HG03064 (cell line): ENCODE data around the gene FABP7.

Source experiments
- ATAC-seq: cut with Tn5 transposase; IDR thresholded peaks from one replicate; pipeline ENCODE4 v1.9.1; 2021; ENCODE audit warnings: low read depth; ENCODE audit not compliant: unreplicated experiment

FABP7 gene

DNA sequence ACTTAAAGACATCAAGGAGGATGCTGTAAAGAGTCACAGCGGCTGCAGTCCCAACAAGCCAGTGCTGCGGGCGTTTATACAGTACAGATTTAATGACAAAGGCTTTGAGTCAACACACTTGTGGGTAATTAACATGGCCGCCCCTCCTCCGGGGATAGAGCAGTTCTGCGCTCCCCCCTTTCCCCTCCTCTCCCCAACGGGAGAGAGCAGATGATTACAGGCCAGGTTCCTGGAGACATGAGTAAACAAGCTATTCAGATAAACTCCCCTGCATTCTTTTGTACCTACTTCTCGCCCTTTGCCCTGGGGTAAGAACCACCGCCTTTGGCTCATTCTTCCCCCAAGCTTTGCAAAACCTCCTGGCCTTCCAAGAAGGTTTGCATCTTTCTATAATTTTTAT, 23.6 kb upstream of the FABP7 start:
- ATAC-seq = no peak

DNA sequence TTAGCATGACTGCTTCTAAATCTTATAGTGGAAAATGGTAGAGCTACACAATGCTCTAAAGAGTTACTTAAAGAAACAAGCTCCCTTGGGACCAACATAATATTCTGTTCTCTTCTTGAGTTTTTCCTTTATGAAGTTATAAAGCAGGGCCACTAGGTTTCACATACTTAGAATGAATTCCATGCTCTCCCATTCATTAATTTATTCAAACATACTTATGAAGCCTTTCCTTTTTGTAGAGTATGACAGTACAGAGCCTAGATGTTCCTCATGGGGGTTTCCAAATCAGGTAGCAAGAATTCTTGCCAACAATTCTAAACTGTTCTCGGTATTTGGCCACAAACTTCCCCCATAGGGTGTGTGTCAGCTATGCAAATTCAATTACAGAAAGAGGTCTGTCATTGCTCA, 20.6 kb upstream of the FABP7 start:
- peak; percentile 75 for ATAC-seq

DNA sequence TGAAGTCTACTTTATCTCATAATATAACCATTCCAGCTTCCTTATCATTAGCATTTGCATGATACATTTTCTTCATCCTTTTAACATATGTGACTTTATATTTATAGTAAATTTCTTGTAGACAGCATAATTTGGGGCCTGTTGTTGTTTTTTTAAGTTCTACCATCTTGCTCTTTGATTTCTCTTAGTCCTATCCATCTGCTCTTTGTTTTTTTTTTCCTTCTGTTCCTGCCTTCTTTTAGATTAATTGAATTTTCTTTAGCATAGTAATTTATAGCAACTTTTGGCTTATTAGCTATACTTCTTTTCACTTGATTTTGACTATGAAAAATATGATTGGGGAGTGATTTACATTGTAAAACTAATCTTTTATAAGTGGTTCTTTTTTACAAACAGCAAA, 19.2 kb upstream of the FABP7 start:
- no peak for ATAC-seq

DNA sequence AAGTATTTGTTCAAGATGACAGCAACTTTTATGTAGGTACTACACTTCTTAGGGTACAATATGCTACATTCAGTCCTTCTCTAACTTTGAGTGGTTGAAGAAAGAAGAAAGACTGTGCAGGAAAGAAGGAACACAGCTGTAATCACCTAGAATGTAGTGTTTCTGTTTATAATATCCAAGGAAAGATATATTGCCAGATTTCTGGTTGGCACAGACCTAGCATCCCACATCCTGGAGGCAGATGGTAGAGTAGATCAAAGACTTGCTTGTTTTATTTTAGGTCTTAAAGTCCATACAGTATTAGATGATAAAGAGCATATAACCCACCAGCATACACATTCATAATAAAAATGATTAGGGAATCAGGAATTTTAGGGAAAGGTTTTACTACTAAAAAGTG, 13.3 kb upstream of the FABP7 start:
- no peak for ATAC-seq

DNA sequence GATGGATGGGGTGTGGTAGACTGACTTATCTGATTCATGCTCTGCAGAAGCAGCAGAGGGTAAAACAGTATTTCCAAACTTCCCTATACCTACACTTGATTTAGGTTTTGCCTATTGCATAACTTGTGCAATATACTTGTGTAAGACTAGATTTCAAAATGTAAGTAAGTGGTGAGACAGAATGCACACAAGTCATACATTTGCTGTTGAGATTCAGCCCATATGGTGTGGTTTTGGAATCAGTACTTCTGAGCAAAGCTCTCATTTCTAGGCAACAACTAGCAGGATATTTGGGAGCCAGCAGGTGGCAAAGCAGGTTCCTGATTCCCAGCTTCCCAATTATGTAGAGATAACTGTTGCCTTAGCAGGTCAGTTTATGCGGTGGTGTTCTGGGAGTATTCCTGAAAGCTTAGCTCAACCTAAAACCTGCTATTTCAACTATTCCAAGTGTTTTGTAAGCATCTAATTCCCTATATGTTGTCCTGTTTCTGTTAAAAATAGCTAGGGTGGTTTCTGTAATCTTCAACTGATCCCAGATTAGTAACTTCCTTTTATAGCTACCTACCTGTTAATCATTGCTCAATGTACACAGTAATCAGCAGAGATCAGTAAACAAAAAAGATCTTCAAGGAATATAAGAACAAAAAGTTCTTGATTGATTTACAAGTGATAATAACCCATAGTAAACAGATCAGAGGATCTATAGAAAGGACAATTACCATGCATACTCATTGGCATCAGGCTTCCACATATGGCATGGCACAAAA, 8.5 kb upstream of the FABP7 start:
- ATAC-seq = no peak

DNA sequence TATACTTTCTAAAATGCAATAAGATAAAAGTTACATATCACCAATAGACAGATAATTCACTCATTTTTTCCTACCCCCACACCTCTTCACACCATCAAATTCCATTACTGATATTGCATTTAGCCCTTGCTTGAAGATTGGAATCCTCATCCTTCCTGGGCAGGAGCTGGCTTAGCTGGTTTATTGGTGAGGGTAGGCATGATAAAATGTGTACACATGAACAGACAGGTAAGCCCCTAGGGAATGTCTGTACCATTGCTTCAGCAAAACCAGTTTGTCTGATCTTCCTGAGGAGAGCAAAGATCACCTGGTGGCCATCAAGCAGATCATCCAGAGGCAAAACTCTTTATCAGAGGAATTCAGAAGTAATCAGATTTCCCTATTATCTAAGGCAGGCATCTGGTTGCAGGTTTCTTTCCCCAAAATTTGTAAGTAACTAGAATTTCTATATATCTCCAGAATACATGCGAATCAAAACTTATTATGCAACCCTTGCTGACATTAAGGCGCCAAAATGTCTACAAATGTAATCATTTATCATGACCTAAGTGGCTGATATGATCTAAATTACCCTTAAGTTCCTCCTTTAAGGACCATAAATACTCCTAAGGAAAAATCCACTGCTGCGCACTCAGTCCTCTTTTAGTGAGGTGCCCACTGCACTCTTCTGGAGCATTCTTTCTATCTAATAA, 6.6 kb upstream of the FABP7 start:
- ATAC-seq = no peak

DNA sequence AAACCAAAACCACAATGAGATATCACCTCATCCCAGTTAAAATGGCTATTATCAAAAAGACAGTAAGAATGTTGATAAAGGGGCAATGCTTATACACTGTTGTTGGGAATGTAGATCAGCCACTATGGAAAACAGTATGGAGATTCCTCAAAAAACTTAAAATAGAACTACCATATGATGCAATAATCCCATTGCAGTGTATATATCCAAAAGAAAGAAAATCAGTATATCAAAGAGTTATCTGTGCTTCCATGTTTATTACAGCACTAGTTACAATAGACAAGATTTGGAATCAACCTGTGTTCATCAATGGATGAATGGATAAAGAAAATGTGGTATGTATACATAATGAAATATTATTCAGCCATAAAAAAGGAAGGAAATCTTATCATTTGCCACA, 3.5 kb upstream of the FABP7 start:
- ATAC-seq = no peak

DNA sequence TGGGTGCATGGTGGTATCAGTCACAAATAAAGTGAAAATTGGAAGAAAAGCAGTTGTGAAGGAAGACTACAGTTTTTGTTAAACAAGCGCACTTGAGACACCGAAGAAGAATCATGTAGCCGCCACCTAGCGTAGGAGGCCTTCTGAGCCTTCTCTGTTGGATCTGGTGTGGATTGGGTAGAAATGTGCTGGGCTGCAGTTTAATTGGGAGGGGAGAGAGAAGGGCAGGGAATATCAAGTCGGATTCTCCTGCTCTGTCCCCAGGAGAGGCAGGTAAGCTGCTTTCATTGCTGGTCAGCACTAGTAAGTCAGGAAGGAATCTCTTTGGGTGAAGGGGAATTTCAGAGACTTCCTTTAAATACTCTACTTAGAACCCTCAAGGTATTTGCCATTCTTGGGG, 1.2 kb upstream of the FABP7 start:
- ATAC-seq = no peak

DNA sequence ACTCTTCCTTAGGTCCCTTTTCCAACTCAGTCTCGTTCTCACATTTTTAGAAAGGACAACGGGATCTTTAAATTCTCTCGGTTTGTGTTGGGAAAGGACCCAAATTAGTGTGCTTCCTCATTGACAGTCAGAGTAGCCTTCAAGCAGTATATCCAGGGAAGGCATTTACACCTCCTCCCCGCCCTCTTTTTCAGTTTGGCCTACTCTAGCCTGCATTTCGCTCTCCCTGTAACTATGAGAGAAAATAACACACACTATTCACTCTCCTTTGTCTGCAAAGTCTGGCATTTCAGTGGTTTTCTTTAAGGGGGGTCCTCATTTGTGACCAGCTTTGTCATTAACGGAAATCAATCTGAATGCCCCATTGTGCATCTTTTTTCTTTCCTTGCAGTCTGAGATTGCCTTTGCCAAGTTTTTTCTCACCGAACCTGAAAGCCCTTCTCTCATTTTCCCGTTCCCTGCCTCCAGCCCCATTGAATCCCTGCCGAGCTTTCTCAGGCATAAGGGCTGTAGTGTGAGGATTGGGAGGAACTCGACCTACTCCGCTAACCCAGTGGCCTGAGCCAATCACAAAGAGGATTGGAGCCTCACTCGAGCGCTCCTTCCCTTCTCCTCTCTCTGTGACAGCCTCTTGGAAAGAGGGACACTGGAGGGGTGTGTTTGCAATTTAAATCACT, 393 bp upstream of the FABP7 start:
- ATAC-seq = no peak

DNA sequence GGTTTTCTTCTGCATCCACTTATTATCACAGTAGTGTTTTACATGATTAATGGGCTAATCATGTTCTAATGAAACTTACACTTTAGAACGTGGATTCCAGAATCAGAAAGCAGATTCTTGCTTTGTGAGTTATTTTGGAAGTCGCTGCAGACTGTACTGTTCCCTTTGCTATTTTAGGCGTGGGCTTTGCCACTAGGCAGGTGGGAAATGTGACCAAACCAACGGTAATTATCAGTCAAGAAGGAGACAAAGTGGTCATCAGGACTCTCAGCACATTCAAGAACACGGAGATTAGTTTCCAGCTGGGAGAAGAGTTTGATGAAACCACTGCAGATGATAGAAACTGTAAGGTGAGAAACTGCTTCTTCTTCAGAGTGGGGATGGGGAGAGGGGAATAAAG, 598 bp downstream of the FABP7 start:
- no peak for ATAC-seq

DNA sequence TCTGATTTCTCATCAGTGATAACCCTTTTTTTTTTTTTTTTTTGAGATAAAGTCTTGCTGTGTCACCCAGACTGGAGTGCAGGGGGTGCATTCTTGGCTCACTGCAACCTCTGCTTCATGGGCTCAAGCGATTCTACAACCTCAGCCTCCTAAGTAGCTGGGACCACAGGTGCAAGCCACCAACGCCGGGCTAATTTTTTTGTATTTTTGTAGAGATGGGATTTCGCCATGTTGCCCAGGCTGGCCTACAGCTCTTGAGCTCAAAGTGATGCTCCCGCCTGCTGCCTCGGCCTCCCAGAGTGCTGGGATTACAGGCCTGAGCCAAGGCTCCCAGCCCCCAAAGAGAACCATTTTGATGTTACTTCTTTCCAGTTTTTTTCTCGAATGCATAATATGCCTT, 2.2 kb downstream of the FABP7 start:
- no peak for ATAC-seq

DNA sequence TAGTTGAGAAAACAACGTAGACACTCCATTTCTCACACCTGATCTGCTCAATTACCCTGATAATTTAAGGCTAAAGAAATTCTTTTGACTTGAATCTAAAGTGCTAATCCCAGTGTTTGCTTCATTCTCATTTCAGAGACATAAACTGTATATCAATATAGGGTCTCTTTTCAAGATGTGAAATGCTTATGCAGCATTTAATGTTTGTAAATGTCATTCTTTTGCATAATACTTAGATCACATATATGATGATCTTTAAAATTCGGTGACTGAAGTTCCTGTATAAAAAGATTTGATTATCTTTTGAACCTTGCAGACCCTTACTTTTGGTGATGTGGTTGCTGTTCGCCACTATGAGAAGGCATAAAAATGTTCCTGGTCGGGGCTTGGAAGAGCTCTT, 3.9 kb downstream of the FABP7 start:
- ATAC-seq = no peak

DNA sequence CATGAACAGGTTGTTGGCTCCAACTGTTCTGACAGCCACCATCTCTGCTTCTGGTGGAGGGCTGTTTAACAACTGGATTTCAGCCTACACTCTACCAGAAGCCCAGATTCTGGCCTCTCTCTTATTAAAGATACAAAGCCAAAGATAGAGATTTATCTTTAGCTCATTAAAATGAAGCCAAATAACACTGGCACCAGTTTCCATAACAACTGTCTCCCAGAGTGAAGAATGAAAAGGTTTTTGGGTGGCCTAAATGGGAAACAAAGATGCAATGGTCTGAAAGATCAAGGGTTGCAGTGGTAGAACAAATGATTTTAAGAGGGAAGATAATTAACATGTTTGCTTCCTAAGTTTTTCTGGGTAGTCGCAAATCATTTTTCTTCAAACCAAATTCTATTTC, 6.4 kb downstream of the FABP7 start:
- ATAC-seq = no peak

DNA sequence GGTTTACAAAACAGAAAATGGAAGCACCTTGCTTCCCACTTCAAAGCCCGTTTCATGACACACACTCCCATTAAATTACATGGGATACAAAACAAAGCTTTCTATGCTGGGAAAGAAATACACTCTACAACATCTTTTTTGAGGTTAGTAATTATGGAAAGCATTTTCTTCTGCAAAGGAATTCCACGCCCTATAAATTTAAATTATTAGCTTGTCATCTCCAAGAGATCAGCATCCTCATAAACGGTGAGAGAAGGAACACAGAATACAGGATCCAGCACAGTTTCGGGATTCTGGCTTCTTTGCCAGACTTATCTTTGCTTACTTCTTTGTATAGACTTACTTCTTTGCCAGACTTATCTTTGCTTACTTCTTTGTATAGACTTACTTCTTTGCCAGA, 8.2 kb downstream of the FABP7 start:
- ATAC-seq = no peak

DNA sequence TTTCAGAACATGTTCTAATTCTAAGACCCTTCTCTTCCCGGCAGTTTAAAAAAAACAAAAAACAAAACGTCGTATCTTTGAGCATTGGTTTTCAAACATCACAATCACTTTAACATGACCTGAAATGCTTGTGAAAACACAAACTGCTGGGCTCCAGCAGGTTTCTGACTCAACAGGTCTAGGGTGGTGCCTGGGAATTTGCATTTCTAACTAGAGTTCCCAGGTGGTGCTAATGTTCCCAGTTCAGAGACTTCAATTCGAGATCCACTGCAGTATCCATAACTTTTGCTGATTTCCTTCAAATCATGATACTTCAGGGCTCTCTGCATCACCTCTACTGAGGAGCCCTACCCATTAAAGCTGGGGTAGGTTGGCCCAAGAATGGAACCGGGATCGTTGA, 8.7 kb downstream of the FABP7 start:
- no peak for ATAC-seq

DNA sequence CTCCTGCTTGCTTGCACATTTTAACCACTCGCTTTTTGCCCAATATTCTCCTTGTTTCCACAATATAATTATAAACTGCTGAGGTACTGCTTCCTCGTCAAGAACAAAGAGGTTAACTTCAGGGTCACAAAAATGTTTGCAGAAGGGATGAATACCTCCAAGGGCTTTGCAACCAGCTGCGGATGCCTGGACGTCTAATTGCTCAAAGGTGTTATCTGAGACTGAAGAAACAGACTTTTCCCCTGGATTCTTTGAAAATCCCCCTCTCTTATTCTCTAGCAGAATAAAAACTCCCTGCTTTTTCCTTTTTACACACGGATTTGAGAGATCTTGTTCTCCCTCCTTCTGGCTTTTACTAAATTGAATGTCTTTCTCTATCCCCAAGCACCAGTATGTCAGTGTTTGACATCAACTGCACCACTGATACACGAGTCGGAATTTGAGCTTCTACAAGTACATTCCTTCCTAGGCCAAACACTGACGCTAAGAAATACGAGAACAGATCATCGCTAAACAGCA, 9.2 kb downstream of the FABP7 start:
- ATAC-seq = no peak

DNA sequence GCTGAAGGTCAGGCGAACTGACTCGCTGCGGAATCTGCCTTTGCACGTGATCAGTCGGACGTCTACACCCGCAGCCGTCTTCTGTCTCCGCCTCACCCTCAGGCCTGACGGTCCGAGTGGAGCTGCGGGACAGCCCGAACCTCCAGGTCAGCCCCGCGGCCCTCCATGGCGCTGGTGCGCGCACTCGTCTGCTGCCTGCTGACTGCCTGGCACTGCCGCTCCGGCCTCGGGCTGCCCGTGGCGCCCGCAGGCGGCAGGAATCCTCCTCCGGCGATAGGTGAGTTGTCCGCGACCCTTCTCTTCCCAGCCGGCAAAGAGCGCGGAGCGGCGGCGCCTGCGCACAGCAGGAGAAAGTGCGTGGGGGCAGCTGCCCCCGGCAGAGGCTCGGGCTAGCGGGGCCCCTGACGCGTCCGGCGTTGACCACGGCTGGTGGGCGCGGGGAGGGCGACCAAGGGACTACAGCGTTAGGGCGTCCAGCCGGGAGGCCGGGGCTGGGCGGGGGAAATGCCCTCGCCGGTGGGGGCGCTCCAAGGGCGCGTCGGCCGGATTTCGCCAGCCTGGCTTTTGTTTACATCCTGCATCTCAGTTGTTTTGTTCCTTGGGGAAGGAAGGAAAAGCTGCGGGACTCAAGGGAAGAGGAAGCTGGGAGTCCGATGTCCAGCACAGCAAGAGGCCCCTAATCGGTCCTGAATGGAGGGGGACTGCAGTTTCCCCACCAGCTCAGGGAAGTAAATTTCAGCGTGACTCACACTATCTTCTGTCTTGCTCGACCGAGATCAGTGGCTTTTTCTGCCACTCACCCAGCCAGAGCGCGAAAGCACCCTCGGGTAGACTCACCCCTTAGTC, 9.9 kb downstream of the FABP7 start, which contains the start of gene SMPDL3A:
Gene SMPDL3A, plus strand, starts transcription at position 77 of the 846 bp plus-strand sequence. Its CDS starts 89 bp downstream, at position 166.
- ATAC-seq = peak; percentile 60

DNA sequence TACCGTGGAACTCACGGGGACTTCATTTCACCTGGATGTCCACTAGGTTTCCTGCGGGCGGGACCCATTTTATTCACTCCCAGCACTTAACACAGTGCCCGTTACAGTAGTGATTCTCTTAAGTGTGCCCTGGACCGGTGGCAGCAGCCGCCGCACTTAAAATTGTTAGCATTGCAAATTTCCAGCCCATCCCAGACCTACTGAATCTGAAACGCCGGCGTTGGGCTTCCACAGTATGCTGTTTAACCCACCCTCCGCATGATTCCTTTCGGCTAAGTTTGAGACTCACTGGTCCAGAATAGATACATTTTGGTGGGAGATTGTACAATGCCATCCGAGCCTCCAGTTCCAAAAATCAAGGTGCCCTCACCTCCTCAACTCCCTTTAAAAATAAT, 10.5 kb downstream of the FABP7 start:
- no peak for ATAC-seq

DNA sequence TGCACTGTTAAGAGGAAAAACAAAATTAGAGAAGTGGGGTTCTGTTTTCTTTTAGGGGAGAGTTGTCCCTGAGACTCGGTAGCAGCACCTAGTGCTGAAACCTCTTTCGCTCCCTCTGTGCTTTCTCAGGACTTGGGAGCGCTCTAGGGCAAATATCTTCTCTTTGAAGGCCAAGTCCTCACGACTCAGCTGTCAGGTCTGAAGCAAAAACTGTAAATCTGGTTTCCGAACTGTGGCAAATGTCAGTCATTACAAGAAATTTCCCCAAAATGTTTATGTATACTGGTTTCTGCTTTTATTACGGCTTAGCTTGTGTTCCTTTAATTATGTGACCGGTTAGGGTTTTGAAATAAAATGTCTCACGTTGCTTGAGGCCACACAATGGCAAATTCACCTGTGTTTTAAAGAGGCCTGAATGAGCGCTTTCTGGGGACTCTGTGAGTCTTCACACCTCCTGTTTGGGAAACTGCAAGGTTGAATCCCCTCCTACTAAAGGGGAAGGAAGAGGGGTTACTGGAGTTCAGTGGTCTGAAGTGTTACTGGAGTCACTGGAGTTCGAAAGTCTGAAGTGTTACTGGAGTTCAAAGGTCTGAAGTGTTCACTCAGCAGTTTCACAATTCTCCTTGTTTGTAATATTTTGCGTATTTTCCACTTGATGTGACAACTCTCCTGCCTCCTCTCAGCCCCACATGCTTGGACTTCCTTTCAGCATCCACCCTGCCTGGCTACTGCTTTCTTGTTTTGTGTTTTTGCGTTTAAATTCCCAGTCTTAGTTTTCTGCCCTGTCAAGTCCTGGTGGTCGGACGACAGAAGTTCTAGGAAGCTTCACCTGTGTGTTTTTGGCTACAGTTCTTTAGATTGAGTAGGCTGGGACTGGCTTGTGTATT, 11.2 kb downstream of the FABP7 start:
- no peak for ATAC-seq

DNA sequence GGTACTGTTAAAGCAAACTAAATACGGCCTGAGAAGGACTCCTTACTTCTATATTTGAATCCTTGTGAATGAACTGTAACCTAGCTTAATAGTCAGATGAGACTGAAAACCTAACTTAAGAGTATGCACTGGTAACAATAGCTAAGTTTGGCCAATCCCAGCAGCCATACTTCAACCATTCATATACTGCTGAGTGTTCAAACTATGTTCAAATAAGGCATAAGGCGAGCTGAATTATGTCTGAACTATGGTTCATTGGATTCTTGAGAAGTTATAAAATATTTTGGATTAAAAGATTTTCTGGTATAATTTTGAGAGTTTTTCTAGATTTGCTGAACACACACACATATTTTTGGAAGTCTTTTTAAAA, 11.8 kb downstream of the FABP7 start:
- ATAC-seq = no peak
